Measurements from ENCODE around the gene AMOTL2.

The AMOTL2 gene

DNA sequence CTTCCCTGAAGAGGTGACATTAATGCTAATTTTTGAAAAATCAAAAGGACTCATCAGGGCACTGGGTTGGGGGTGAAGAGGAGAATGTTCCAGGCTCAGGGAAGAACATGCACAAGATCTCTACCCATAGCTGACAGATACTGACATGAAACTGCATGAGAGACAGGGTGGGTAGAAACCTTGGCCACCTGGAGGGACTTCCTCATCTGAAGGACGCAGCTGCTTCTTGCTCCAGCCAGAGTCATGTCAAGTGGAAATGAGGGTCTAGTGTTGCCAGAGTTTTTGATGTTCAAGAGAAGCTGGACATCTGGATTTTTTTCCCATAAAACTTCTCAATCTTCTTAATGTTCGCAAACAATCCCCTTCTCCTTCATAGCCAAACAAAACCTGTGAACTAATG is 29.7 kb downstream of the AMOTL2 start:
- Histone ChIP-seq H4K5ac (ENCODE audit: low read length) (no peak overlapping the region), H3K56ac (ENCODE audit: low read length) (no peak overlapping the region), H3K9ac (ENCODE audit: low read length) (no peak overlapping the region), H2BK120ac (ENCODE audit: low read depth, low read length) (no peak overlapping the region), H3K4ac (ENCODE audit: low read depth, low read length) (no peak overlapping the region), H2BK5ac (ENCODE audit: low read length) (no peak overlapping the region), H3K4me2 (ENCODE audit: low read length) (no peak overlapping the region), H3K36me3 (ENCODE audit: control insufficient read depth, insufficient read depth, low read length) (no peaks in the 10 kb centered on the region), H4K8ac (ENCODE audit: low read depth, low read length) (no peak overlapping the region), H3K27ac (ENCODE audit: low read depth, low read length) (no peak overlapping the region), H3K79me1 (ENCODE audit: low read length) (no peaks in the 10 kb centered on the region), H3K79me2 (ENCODE audit: control insufficient read depth, insufficient read depth, low read length) (no peaks in the 10 kb centered on the region), H3K27me3 (ENCODE audit: insufficient read depth, low read length, poor library complexity) (no peaks in the 10 kb centered on the region), H3K4me3 (ENCODE audit: low read length) (no peak overlapping the region), H2BK15ac (replicated peaks; ENCODE audit: low read depth) (no peak overlapping the region), H3K23ac (ENCODE audit: low read length) (no peak overlapping the region), H3K18ac (ENCODE audit: low read length) (no peak overlapping the region), H3K4me1 (ENCODE audit: control insufficient read depth, low read depth, low read length) (no peaks in the 10 kb centered on the region), H2AK5ac (ENCODE audit: low read length) (no peak overlapping the region)
- no peak for DNase-seq
- WGBS (ENCODE audit: extremely low coverage, insufficient coverage, low lambda C conversion rate): no CpG with 5 or more reads among the region's 2 CpGs

DNA sequence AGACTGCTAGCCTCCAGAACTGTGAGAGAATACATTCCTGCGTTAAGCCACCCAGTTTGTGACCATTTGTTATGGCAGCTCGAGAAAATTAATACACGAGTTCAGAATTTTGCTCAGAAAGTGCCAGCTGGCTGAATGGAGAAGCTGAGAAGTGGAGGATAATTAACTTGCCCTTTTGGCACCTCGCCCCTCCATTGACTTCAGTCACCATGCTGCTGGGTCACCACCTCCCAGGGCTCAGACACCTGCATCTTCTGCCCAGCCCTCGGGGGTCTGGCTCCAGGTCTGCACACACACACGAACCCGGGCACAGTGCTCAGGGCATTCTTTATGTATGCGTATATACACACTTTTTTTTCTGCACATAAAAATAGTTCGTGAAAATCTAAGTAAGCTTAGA is 32.0 kb downstream of the AMOTL2 start:
- no peak for DNase-seq
- H4K8ac ChIP-seq (ENCODE audit: low read depth, low read length): no peak overlapping the region
- H3K79me1 ChIP-seq (ENCODE audit: low read length): no peaks in the 10 kb centered on the region
- WGBS (ENCODE audit: extremely low coverage, insufficient coverage, low lambda C conversion rate): no CpG with 5 or more reads among the region's 9 CpGs
- H2BK120ac ChIP-seq (ENCODE audit: low read depth, low read length): no peak overlapping the region
- no peak overlapping the region for H3K27ac ChIP-seq (ENCODE audit: low read depth, low read length)
- H4K5ac ChIP-seq (ENCODE audit: low read length): no peak overlapping the region
- no peak overlapping the region for H2BK5ac ChIP-seq (ENCODE audit: low read length)
- H3K36me3 ChIP-seq (ENCODE audit: control insufficient read depth, insufficient read depth, low read length): no peaks in the 10 kb centered on the region
- no peak overlapping the region for H2AK5ac ChIP-seq (ENCODE audit: low read length)
- no peak overlapping the region for H3K23ac ChIP-seq (ENCODE audit: low read length)
- H3K4me2 ChIP-seq (ENCODE audit: low read length): no peak overlapping the region
- no peak overlapping the region for H3K4me3 ChIP-seq (ENCODE audit: low read length)
- H3K56ac ChIP-seq (ENCODE audit: low read length): no peak overlapping the region
- no peaks in the 10 kb centered on the region for H3K79me2 ChIP-seq (ENCODE audit: control insufficient read depth, insufficient read depth, low read length)
- H3K4me1 ChIP-seq (ENCODE audit: control insufficient read depth, low read depth, low read length): no peaks in the 10 kb centered on the region
- H3K27me3 ChIP-seq (ENCODE audit: insufficient read depth, low read length, poor library complexity): no peaks in the 10 kb centered on the region
- no peak overlapping the region for H3K9ac ChIP-seq (ENCODE audit: low read length)
- H2BK15ac ChIP-seq (replicated peaks; ENCODE audit: low read depth): no peak overlapping the region
- no peak overlapping the region for H3K18ac ChIP-seq (ENCODE audit: low read length)
- no peak overlapping the region for H3K4ac ChIP-seq (ENCODE audit: low read depth, low read length)

DNA sequence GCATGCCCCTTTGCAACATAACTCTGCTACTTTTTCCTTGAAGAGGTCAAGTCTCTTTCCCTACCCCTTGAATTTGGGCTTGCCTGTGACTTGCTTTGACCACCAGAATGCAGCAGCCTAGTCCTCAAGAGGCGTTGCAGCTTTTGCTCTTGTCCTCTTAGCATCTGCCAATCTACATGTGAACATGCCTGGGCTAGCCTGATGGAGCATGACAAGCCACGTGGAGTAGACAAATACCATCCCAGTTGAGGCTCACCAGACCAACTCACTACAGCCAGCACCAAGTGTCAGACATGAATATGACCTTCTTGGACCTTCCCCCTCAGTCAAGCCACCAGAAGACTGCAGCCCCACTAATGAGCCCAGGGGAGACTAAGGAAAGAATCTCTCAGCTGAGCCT is 32.9 kb downstream of the AMOTL2 start:
- Histone ChIP-seq H2BK5ac (ENCODE audit: low read length) (no peak overlapping the region), H3K79me1 (ENCODE audit: low read length) (no peaks in the 10 kb centered on the region), H2BK15ac (replicated peaks; ENCODE audit: low read depth) (no peak overlapping the region), H3K18ac (ENCODE audit: low read length) (no peak overlapping the region), H4K8ac (ENCODE audit: low read depth, low read length) (no peak overlapping the region), H3K4me1 (ENCODE audit: control insufficient read depth, low read depth, low read length) (no peaks in the 10 kb centered on the region), H2AK5ac (ENCODE audit: low read length) (no peak overlapping the region), H3K56ac (ENCODE audit: low read length) (no peak overlapping the region), H3K4ac (ENCODE audit: low read depth, low read length) (no peak overlapping the region), H3K4me3 (ENCODE audit: low read length) (no peak overlapping the region), H4K5ac (ENCODE audit: low read length) (no peak overlapping the region), H3K9ac (ENCODE audit: low read length) (no peak overlapping the region), H2BK120ac (ENCODE audit: low read depth, low read length) (no peak overlapping the region), H3K23ac (ENCODE audit: low read length) (no peak overlapping the region), H3K4me2 (ENCODE audit: low read length) (no peak overlapping the region), H3K27ac (ENCODE audit: low read depth, low read length) (no peak overlapping the region), H3K27me3 (ENCODE audit: insufficient read depth, low read length, poor library complexity) (no peaks in the 10 kb centered on the region), H3K79me2 (ENCODE audit: control insufficient read depth, insufficient read depth, low read length) (no peaks in the 10 kb centered on the region), H3K36me3 (ENCODE audit: control insufficient read depth, insufficient read depth, low read length) (no peaks in the 10 kb centered on the region)
- no CpG with 5 or more reads among the region's 2 CpGs for WGBS (ENCODE audit: extremely low coverage, insufficient coverage, low lambda C conversion rate)
- no peak for DNase-seq

DNA sequence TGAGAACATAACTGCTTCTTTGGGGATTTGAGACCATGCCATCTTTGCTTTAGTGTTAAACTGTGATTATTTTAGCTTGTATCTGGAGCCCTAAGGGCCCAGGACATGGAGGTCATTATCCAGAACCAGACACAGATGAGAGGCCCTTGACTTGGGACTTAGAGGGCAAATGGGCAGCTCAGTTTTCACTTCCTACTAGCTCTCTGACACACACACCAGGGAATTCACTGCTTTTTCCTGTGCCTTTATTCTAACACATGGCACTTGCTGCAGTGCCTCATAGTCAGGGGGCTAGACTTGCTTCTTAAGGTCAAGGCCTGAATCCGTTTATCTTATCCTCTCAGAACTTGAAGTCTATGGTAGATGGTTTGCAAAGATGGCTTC is 33.3 kb downstream of the AMOTL2 start:
- Histone ChIP-seq H4K5ac (ENCODE audit: low read length) (no peak overlapping the region), H3K4me3 (ENCODE audit: low read length) (no peak overlapping the region), H3K23ac (ENCODE audit: low read length) (no peak overlapping the region), H2AK5ac (ENCODE audit: low read length) (no peak overlapping the region), H3K79me2 (ENCODE audit: control insufficient read depth, insufficient read depth, low read length) (no peaks in the 10 kb centered on the region), H3K4me1 (ENCODE audit: control insufficient read depth, low read depth, low read length) (no peaks in the 10 kb centered on the region), H3K4me2 (ENCODE audit: low read length) (no peak overlapping the region), H3K56ac (ENCODE audit: low read length) (no peak overlapping the region), H4K8ac (ENCODE audit: low read depth, low read length) (no peak overlapping the region), H2BK5ac (ENCODE audit: low read length) (no peak overlapping the region), H3K27ac (ENCODE audit: low read depth, low read length) (no peak overlapping the region), H3K4ac (ENCODE audit: low read depth, low read length) (no peak overlapping the region), H2BK15ac (replicated peaks; ENCODE audit: low read depth) (no peak overlapping the region), H3K36me3 (ENCODE audit: control insufficient read depth, insufficient read depth, low read length) (no peaks in the 10 kb centered on the region), H3K27me3 (ENCODE audit: insufficient read depth, low read length, poor library complexity) (no peaks in the 10 kb centered on the region), H2BK120ac (ENCODE audit: low read depth, low read length) (no peak overlapping the region), H3K18ac (ENCODE audit: low read length) (no peak overlapping the region), H3K79me1 (ENCODE audit: low read length) (no peaks in the 10 kb centered on the region), H3K9ac (ENCODE audit: low read length) (no peak overlapping the region)
- no peak for DNase-seq
- WGBS (ENCODE audit: extremely low coverage, insufficient coverage, low lambda C conversion rate): no CpG with 5 or more reads among the region's 1 CpG

DNA sequence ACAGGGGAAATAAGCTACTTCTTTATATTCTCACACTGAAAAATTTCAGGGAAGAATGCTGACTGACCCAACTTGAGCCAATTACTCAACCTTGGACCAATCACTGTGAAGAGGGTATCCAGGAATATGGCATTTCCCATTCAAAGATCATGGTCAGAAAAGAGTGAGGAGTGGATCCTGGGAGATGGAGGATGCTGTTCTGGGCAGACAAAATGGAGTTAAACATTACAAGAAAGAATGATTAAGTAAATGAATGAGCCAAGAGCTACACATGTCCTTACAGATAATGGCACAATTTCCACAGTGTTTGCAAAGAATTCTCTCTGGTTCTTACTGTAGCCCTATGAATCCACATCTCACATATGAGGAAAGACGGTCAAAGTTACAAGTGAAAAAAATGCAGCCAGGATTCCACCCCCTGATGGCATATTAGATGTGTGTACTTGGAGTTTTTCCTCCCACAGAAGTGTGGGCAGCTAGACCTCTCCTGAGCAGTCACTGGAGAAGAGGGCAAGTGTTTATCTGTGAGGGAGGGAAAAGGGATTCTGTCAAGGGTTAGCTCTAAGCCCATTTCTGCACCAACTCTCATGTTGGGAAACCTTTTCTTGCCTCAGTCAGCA is 33.8 kb downstream of the AMOTL2 start:
- Histone ChIP-seq H3K4ac (ENCODE audit: low read depth, low read length) (no peak overlapping the region), H3K4me3 (ENCODE audit: low read length) (no peak overlapping the region), H3K79me1 (ENCODE audit: low read length) (no peaks in the 10 kb centered on the region), H2AK5ac (ENCODE audit: low read length) (no peak overlapping the region), H4K5ac (ENCODE audit: low read length) (no peak overlapping the region), H3K18ac (ENCODE audit: low read length) (no peak overlapping the region), H3K79me2 (ENCODE audit: control insufficient read depth, insufficient read depth, low read length) (no peaks in the 10 kb centered on the region), H2BK120ac (ENCODE audit: low read depth, low read length) (no peak overlapping the region), H3K9ac (ENCODE audit: low read length) (no peak overlapping the region), H3K27ac (ENCODE audit: low read depth, low read length) (no peak overlapping the region), H3K36me3 (ENCODE audit: control insufficient read depth, insufficient read depth, low read length) (no peaks in the 10 kb centered on the region), H3K23ac (ENCODE audit: low read length) (no peak overlapping the region), H3K4me1 (ENCODE audit: control insufficient read depth, low read depth, low read length) (no peaks in the 10 kb centered on the region), H2BK5ac (ENCODE audit: low read length) (no peak overlapping the region), H2BK15ac (replicated peaks; ENCODE audit: low read depth) (no peak overlapping the region), H3K4me2 (ENCODE audit: low read length) (no peak overlapping the region), H4K8ac (ENCODE audit: low read depth, low read length) (no peak overlapping the region), H3K27me3 (ENCODE audit: insufficient read depth, low read length, poor library complexity) (no peaks in the 10 kb centered on the region), H3K56ac (ENCODE audit: low read length) (no peak overlapping the region)
- no peak for DNase-seq
- no CpG with 5 or more reads among the region's 1 CpG for WGBS (ENCODE audit: extremely low coverage, insufficient coverage, low lambda C conversion rate)

DNA sequence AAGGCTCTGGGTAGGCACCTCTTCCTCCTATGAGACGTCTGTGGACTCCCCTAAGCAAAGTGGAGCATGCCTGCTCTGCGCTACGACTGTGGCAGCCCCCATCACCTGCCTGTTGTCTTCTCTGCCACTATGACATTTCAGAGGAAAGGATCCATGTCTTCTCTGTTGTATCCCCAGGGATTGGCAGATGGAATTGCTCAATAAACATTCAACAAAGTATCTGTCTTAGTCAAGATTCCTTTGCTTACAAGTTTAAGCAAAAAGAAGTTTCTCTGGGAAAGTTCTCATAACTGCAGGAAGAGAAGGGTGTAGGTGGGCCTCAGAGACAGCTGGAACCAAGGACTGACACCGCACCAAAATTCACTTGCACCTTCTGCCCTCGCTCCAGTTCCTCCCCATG is 34.3 kb downstream of the AMOTL2 start:
- no peak overlapping the region for H3K4ac ChIP-seq (ENCODE audit: low read depth, low read length)
- H4K8ac ChIP-seq (ENCODE audit: low read depth, low read length): no peak overlapping the region
- no peaks in the 10 kb centered on the region for H3K79me2 ChIP-seq (ENCODE audit: control insufficient read depth, insufficient read depth, low read length)
- no peak overlapping the region for H2BK15ac ChIP-seq (replicated peaks; ENCODE audit: low read depth)
- H3K36me3 ChIP-seq (ENCODE audit: control insufficient read depth, insufficient read depth, low read length): no peaks in the 10 kb centered on the region
- no peak overlapping the region for H2AK5ac ChIP-seq (ENCODE audit: low read length)
- H3K27me3 ChIP-seq (ENCODE audit: insufficient read depth, low read length, poor library complexity): no peaks in the 10 kb centered on the region
- no peak for DNase-seq
- H3K56ac ChIP-seq (ENCODE audit: low read length): no peak overlapping the region
- no peak overlapping the region for H3K18ac ChIP-seq (ENCODE audit: low read length)
- peaks cover 4% of the 10 kb centered on the region for H3K4me1 ChIP-seq (ENCODE audit: control insufficient read depth, low read depth, low read length)
- no peak overlapping the region for H4K5ac ChIP-seq (ENCODE audit: low read length)
- H3K79me1 ChIP-seq (ENCODE audit: low read length): no peaks in the 10 kb centered on the region
- peak overlapping the region; percentile 34 for H3K23ac ChIP-seq (ENCODE audit: low read length)
- H3K4me2 ChIP-seq (ENCODE audit: low read length): no peak overlapping the region
- no peak overlapping the region for H3K4me3 ChIP-seq (ENCODE audit: low read length)
- H3K27ac ChIP-seq (ENCODE audit: low read depth, low read length): no peak overlapping the region
- no peak overlapping the region for H2BK120ac ChIP-seq (ENCODE audit: low read depth, low read length)
- no peak overlapping the region for H3K9ac ChIP-seq (ENCODE audit: low read length)
- no peak overlapping the region for H2BK5ac ChIP-seq (ENCODE audit: low read length)
- WGBS (ENCODE audit: extremely low coverage, insufficient coverage, low lambda C conversion rate): no CpG with 5 or more reads among the region's 5 CpGs

All from mesendoderm (in vitro differentiated cells).